Omental fat pad (tissue), 4 donors: ENCODE results near the gene FCF1. TPM values are rescaled to one million over a fixed set of nuclear protein-coding genes. Genes with fewer than 3 reads are reported as not detected.
"Not testable (repeated sequence)": the region's sequence is repeated elsewhere in the genome, so short reads cannot be mapped to it uniquely, and the experiment has no call there.

Experiments
- ATAC-seq: fragments of 150-250 bp; one replicate; pipeline ENCODE4 v1.9.1; 2016; ENCODE audit warnings: mild to moderate bottlenecking, moderate library complexity; ENCODE audit not compliant: low FRiP score
- DNase-seq: peaks from one replicate; pipeline ENCODE4 v3.0.0-alpha.2; 2019; ENCODE audit warnings: low spot score
- CTCF ChIP-seq, 3 donors: fragments of 450-650 bp; IDR thresholded peaks; one replicate each; pipeline ENCODE4 v1.5.1; 2016 to 2017; ENCODE audit warnings: antibody characterized with exemption in 3 of 3, mild to moderate bottlenecking in 3 of 3, moderate library complexity in 2 of 3
- total RNA-seq, 4 donors: library from RNA; depleted of rRNA; stranded (reverse); fragments of >200 nt; gene quantifications; one replicate each; pipeline ENCODE4 v1.1.0, GENCODE V29; 2016

The FCF1 gene
- total RNA-seq, 4 donors from 2014 or later = 21.7 to 34.2 (median 27.1) TPM

DNA sequence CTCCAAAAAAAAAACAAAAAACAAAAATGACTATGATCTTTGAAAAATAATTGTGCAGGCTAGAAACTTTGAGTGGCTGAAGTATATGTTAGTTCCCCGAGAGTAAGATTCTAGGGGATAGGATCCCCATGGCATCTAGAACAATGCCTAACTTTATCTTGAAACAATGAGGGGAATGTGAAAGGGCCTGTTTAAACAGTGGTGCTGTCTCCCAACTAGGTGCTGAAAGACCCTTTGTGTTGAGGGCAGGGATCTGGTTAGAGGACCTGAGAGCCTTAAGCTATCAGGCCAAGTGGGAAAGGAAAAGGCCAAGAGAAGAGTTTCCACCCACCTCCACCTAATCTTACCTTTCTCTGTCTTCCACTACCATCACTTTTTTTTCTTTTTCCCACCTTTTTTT is 43.4 kb downstream of the FCF1 start:
- TF ChIP-seq CTCF (IDR thresholded peaks at IDR 0.05) = no peak
- DNase-seq (no peak), ATAC-seq (no peak)

DNA sequence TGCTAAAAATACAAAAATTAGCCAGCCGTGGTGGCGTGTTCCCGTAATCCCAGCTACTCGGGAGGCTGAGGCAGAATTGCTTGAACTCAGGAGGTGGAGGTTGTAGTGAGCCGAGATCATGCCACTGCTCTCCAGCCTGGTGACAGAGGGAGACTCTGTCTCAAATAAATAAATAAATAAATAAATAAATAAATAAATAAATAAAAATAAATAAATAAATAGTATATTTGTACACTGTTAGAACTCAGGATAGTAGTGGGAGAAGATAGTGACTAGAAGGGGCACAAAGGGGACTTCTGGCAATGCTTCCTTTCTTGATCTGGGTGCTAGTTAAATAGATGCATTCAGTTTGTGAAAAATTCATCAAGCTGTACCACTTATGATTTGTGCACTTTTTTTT is 45.6 kb downstream of the FCF1 start:
- not testable (repeated sequence) for ATAC-seq, DNase-seq

DNA sequence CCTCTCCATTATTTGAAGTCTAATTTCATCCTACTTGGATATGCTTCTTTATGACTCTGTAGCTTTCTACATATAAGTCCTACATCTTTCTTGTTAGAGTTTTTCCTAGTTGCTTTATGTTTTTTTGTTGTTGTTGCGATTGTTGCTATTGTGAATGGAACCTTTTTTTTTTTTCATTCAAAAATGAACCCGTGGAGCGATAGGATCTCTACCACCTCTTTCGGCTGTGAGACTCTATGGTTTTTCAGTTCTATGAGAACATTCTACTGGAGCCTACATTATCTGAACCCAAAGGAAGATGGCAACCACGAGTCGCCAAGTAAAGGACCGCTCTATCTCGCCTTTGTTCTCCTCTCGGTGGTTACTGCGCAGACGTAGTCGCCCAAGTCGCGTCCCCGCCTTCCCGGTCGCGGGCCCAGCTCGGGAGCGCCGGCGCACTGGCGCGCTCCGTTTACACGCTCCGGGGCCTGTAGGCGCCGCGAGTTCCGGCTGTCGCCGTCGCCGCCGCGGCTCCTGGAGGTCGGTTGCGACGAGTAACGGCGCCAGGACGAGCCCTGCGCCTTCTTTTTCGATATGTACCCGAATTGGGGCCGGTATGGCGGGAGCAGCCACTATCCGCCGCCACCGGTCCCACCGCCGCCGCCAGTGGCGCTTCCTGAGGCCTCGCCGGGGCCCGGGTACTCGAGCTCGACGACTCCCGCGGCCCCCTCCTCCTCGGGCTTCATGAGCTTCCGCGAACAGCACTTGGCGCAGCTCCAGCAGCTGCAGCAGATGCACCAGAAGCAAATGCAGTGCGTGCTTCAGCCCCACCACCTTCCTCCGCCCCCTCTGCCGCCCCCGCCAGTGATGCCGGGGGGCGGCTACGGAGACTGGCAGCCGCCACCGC is 50.2 kb downstream of the FCF1 start, which contains the start of gene YLPM1:
YLPM1 (plus strand) TSS at position 400 of the 886 bp plus-strand sequence; CDS start at position 574, 174 bp downstream.
- peak; percentile 98 for ATAC-seq
- no peak for TF ChIP-seq CTCF (IDR thresholded peaks at IDR 0.05)
- peak; percentile 50 for DNase-seq

DNA sequence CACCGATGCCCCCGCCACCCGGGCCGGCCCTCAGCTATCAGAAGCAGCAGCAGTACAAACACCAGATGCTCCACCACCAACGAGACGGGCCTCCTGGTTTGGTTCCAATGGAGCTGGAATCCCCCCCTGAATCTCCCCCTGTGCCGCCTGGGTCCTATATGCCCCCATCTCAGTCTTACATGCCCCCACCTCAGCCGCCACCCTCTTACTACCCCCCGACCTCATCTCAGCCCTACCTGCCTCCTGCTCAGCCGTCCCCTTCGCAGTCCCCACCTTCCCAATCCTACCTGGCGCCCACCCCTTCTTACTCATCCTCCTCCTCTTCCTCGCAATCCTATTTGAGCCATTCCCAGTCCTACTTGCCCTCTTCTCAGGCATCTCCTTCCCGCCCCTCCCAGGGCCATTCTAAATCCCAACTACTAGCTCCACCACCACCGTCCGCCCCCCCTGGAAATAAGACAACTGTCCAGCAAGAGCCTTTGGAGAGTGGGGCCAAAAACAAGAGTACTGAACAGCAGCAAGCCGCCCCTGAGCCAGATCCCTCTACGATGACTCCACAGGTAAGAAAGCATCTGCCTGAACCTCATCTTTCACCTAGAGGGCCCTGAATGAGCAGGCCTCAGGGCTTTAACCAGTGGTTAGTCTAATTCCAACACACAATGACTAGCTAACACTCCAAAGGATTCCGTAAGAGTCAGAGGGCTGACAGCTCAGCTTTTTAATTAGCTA is 51.0 kb downstream of the FCF1 start:
- DNase-seq (no peak), ATAC-seq (peak; percentile 33)
- no peak for TF ChIP-seq CTCF (IDR thresholded peaks at IDR 0.05)

GRCh38 chr14:74765721-74766120 is 52.8 kb downstream of the FCF1 start:
- no peak for TF ChIP-seq CTCF (IDR thresholded peaks at IDR 0.05)
- no peak for DNase-seq
- no peak for ATAC-seq

DNA sequence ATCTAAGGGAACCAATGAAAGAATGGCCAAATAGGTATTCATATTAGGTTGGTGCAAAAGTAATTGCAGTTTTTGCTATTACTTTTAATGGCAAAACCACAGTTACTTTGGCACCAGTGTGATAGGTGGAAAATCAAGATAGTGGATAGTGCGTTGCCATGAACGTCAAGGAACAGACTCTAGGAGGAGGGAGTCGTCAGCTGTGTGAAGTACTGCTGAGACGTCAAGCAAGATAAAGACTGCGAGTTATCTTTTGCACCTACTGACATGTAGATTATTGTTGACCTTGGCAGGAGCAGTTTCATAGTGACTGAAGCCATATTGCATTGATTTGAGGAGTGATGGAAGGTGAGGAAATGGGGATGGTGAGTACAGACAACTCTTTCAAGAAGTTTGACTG is 58.5 kb downstream of the FCF1 start:
- no peak for ATAC-seq
- TF ChIP-seq CTCF (IDR thresholded peaks at IDR 0.05) = no peak
- no peak for DNase-seq

GRCh38 chr14:74784634-74785033 is 71.7 kb downstream of the FCF1 start:
- no peak for TF ChIP-seq CTCF (IDR thresholded peaks at IDR 0.05)
- DNase-seq = no peak
- no peak for ATAC-seq
